ENCODE data around the gene GTF2A1L.
"Not testable (repeated sequence)": the region's sequence is repeated elsewhere in the genome, so short reads cannot be mapped to it uniquely, and the experiment has no call there.

The GTF2A1L gene, protein sequence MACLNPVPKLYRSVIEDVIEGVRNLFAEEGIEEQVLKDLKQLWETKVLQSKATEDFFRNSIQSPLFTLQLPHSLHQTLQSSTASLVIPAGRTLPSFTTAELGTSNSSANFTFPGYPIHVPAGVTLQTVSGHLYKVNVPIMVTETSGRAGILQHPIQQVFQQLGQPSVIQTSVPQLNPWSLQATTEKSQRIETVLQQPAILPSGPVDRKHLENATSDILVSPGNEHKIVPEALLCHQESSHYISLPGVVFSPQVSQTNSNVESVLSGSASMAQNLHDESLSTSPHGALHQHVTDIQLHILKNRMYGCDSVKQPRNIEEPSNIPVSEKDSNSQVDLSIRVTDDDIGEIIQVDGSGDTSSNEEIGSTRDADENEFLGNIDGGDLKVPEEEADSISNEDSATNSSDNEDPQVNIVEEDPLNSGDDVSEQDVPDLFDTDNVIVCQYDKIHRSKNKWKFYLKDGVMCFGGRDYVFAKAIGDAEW

DNA sequence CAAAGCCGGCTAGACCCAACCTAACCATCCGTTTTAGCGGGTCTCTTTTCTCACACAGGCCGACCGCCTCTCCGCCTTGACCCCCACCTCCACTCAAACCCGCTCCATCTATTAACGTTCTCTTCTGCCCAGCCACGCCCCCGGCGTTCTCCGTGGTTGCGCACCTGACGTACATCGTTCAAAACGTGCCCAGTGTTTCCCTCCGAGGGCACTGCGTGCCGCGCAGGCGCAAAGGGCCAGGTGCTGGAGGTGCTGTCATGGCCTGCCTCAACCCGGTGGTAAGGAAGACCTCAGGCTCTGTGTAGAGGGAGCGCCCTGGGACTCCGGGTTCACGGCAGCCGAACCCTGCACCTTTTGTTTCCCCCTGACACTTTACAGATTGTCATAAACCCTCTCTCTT lies at the start of gene GTF2A1L:
TSS of gene GTF2A1L (plus strand) at position 239 of the 400 bp plus-strand sequence. CDS start at position 258, 19 bp downstream.
- DNase-seq = no peak

DNA sequence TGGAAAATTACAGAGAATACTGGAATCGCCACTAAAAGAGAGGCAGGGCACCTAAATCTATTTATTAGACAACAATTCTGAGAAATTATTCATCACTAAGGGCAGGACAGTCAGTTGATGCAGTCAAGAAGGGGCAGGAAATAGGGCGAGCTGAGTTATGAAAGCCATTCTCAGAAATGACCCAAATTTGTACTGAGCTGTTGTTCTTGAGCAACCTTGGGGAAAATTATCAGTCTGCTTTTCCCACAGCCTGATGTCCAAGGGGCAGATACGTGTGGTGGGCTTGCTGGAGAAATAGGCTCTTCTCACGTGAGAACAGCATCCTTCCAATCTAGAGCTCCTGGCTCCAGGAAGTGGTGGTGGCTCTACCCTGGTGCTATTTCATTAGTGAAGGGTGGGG lies 49.1 kb upstream of the GTF2A1L start:
- DNase-seq = no peak

DNA sequence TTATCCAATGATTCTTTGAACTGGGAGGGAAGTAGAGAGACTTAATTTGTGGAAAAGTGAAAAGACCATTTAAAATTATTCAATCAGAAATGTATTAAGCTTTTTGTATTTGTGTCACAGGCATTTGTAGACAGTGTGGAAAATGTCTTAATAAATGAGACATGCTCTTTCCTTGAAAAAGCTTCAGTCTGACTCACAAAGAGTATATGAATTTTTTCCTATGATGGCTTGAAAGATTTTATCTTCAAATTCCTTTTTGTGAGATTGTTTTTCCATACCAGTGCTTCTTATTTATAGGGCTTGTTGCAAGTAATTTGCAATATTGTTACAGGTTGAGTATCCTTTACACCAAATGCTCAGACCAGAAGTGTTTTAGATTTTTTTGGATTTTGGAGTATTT lies 48.2 kb upstream of the GTF2A1L start:
- DNase-seq = no peak

DNA sequence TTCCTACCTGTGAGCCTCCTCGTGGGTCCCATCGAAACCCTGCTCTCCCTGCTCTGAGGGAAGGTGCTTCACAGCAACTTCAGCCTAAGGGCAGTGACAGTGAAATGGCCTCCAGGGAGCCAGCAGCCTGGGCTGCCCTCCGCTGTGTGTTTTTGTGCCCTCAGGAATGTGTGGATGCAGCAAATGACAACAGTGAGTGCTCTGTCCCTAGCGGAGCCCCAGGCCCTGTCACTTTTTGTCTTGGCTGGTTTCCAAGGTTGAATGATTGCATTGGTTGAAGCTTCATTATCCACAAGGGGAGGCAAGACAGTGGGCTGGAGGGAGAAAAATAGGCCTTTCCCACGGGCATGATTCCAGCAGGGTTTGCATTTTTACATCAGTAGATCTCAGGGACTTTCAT lies 44.8 kb upstream of the GTF2A1L start:
- no peak for DNase-seq

DNA sequence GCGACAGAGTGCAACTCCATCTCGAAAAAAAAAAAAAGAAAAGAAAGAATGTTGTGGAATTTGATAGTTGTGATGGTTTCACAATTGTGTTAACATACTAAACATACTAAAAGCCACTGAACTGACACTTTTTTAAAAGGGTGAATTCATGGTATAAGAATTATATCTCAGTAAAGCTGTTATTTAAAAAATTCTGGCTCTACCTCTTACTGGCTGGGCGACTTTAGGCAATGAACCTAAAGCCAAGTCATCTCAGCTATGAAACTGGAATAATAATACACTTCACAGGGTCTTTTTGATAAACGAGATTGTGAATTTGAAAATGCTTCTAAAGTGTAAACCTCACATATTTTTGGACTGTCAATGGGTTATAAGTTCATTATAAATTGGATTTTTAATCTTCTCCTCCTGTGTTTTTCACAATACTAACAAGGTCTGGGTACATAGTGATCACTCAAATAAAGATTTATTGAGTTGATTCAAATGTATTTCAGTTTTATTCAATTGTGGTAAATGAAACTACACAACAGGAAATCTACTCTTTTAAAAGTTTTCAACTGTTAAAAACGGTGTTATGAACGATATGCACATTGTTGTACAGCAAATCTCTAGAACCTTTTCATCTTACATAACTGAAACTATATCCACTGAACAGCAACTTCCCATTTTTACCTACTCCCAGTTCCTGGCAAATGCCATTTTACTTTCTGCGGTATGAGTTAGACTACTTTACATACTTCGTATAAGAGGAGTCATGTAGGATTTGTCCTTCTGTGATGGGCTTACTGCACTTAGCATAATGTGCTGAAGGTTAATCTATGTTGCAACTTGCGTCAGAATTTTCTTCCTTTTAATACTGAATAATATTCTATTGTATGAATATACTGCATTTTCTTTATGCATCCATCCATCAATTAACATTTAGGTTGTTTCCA lies 43.0 kb upstream of the GTF2A1L start:
- DNase-seq = no peak

DNA sequence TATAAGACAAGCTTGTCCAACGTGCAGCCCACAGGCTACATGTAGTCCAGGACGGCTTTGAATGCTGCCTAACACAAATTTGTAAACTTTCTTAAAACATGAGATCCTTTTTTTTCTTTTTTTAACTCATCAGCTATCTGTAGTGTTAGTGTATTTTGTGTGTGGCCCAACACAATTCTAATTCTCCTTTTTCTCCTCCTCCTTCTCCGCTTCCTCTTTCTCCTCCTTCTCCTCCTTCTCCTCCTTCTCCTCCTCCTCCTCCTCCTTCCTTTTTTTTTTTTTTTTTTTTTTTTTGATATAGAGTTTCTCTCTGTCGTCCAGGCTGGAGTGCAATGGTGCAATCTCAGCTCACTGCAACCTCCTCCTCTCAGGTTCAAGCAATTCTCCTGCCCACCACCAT lies 39.3 kb upstream of the GTF2A1L start:
- no peak for DNase-seq

DNA sequence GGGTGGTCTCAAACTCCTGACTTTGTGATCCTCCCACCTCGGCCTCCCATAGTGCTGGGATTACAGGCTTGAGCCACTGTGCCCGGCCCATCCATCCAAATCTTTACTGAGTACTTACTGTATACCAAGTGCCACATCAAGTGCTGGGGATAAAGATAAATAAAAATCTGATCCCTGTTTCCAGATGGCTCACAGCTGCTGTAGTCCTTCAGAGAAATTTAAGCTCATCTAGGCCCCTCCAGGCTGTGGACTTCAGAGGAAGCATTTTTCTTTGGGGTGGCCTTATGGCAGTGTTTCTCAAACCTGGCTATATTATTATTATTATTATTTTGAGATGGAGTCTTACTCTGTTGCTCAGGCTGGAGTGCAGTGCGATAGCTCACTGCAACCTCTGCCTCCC lies 33.7 kb upstream of the GTF2A1L start:
- DNase-seq = no peak

DNA sequence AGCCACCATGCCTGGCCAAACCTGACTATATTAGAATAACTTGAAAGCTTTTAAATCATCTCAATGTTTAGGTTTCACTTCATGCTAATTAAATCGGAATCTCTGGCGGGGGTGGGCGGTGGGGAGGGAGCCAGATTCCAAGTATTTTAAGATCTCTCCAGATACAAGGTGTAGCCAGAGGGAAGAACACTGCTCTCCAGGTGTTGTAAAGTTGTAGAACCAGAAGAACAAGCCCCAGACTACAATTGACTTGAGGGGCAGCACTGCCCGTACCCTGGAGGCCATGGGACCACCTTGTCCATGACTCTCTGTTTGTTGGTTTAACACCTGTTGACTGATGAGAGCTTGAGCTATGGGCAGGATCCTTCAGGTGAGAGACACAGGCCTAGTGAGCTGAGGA lies 33.1 kb upstream of the GTF2A1L start:
- DNase-seq = no peak

DNA sequence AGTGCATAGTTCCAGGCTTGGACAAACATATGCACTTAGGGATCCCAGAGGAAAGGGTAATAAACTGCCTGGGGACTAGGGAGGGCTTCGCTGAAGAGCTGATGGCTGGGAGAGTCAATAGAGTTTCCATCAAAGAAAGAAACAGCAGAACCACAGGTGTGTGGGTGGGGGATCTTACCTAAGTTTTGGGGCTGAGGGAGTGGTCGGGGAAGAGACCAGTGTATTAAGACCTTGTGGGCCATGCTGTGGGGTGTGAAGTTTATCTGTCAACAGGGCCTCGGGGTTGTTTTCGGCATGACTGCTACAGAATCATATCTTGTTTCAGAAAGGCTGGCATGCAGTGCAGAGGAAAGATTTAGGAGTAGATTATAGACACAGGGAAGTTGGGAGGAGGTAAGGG lies 31.2 kb upstream of the GTF2A1L start:
- no peak for DNase-seq

DNA sequence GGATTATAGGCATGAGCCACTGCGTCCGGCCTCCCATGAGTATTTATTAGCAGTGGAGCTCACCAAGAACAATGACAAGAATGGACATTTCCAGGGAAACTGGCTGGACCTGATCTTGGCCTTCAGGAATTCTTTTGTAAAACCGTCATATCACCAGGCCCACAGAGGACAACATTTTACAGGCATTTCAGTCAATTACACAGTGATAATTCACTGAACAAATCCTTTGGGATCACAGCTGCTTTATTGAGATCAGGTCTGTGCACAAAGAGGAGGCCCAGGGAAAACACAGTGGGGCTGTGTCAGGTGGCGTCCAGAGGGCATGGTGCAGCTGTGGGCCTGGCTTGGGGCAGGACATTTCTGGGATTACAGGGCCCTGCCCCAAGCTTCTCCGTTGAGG lies 30.1 kb upstream of the GTF2A1L start:
- DNase-seq = peak; percentile 38

DNA sequence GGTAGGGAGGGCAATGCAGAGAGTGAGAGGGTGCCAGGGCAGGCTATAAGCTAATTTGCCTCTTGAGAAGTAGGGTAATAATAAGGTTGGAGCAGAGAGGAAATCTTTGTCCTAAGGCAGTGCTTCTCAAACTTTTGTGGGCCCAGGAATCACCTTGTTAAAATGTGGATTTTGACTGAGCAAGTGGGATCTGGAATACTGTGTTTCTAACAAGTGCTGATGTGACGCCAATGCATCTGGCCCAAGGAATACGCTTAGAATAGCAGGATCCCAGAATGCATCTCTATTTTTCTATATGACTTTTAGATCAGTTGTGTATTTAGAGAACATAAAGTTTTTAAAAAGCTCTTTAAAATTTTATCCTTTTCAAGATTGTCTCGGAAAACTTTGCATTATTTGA lies 29.7 kb upstream of the GTF2A1L start:
- no peak for DNase-seq

DNA sequence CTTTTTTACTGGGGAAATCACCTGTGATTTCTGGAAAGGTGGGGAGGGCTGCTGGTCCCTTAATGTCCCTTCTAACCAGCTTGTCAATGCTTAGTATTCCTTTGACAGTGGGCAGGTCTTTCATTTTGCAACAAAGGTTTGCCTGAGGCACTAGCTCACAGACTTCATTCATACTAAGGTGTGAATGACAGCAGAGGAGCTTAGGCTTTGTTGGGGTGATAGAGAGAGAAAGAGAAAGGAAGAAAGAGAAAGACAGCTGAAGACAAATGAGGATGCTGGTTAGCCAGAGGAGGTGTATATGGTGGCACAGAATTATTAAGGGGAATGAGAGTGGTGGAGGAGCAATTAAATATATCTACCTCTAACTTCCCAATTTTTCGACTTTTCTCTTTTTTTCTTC lies 28.9 kb upstream of the GTF2A1L start:
- no peak for DNase-seq

DNA sequence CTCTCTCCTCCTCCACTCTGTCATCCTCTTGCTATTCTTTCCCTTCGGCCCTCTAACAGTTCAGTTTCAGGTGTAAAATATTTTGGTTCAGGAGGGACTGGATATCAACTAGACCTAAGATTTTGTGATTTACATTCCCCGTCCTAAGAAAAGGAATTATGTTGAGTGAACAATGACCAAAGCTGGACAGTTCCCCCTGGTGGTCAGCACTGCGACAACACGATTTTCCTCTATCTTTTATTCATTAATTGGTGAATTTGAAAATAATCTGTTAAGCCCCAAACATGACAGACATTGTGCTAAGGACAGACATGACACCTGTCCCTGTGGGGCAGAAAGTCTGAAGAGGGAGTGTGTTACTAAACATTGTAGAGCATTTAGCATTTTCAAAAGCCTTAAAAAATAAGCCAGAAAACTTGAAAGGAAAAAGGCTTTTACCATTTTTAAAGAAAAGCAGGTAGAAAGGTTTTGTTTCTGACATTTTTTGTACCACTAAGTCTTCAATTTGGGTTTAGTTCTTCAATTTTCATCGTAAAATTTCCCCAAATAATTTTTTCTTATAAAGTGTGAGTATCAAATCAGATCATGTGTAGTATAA lies 28.4 kb upstream of the GTF2A1L start:
- peak; percentile 53 for DNase-seq

DNA sequence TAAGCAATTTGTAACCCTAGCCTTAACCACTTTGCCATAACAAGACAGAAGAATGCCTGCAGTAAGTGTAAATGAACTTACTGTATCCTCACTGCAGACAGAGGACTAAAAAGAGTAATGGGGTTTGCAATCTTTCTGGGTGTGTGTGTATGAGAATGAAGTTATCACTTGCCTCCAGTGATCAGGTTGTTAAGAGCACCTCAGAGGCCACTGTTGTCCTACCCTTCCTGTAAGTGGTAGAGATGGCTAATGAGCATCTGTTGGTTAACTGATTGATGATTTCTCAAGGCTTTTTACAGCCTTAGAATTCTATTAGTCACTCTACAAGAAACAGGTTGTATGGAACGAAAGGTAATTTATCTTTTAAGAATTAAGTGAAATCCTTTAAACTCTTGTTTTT lies 27.6 kb upstream of the GTF2A1L start:
- no peak for DNase-seq

DNA sequence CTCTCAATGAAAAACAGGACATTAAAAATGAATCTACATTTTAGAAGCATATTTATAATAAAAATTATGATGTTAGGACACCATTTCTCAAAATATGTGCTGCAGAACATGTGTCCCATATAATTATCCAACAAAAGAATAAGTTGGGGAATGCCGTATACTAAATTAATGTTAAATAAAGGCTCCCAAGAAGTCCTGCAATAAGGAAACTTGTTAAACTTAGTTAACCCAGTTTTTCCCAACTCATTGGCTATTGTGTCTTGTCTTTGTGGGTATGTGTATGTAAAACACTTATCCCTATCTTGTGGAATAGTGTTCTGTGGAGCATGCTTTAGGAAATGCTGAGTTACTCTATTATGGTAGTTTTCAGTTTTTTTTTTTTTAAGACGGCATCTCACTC lies 25.6 kb upstream of the GTF2A1L start:
- no peak for DNase-seq

DNA sequence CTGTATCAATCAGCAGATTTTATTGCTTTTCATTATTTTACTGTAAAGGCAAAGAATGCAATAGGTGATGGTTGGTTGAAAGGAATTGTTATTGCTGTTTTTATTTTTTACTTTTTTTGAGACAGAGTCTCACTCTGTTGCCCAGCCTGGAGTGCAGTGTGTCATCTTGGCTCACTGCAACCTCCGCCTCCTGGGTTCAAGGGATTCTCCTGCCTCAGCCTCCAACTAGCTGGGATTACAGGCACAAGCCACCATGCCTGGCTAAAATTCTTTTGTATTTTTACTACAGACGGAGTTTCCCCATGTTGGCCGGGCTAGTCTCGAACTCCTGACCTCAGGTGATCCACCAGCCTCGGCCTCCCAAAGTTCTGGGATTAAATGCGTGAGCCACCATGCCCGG lies 20.9 kb upstream of the GTF2A1L start:
- not testable (repeated sequence) for DNase-seq

DNA sequence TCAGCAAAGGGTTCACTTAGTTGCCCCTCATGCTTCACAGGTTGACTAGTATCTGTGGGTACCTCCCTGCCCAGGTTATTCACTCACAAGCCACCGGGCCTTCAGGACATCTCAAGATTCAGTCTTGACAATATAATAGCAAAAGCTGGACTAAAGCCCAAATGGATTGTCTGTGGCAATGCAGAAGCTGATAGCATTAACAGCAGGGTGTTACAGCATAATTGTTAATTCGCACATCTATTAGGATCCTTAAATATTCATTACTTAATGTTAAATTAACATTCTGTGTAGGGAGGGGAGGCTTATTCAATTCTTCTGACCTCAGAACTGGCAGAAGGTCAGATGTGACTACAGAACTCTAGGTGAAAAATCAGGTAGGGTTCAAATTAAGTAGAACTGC lies 20.2 kb upstream of the GTF2A1L start:
- DNase-seq = no peak

DNA sequence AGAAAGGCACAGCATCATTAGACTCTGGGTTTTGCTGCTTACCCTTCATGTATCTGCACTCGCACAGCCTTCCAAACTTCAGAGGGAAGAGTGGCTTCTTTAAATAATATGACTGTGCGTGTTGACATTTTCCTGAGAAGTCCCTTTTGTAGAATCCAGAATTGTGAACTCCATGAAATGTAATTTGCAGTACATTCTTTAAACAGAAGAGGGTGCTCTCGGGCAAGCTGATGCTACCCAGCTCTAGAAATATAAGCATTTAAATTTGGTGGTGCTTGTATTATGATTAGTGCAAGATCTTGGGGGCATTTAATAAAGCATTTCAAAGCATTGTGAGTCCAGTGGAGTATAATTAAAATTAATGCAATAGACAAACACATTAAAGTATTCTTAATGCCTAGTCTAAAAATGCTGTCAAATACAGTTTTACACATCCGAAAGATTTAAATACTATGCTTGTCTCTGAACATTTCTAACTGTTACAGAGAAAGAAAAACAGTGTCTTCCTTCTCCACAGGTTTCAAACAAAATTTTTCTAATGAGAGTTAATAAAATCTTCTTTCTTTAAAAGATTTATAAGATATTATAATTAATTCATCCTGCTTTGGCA lies 17.3 kb upstream of the GTF2A1L start:
- no peak for DNase-seq

DNA sequence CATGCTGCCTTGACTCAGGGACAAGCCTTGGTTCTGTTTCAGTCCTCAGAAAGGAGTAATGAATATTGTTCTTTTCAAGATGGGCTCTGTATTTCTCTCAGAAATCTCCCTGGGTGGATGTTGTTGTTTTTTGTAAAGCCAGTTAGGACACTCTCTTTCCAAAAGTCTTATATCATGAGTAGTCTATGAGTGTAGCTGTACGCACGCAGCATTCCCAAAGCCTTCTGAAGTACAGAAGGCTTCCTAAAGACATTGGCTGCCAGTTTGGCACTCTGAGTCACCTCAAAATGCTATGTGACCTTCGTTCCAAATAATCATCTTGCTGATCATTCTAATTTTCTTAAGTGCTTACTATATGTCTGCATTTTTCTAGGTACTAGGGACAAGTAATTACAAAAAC lies 16.7 kb upstream of the GTF2A1L start:
- no peak for DNase-seq

DNA sequence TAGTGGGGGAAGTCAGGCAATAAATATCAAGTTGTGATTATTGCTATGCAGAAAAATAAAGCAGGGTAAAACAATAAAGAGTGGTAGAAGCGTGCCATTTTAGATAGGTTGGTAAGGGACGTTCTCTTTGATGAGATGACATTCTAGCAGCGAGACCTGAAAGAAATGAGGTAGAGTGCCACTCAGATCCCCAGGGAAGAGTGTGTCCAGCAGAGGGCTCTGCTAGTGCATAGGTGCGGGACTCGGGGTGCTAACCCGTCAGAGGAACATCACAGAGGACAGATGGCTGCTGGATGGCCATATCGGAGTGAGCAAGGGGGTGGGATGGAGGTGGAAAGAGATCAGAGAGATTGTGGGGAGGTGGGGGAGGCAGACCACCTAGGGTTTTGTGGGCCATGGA lies 16.3 kb upstream of the GTF2A1L start:
- DNase-seq = no peak

DNA sequence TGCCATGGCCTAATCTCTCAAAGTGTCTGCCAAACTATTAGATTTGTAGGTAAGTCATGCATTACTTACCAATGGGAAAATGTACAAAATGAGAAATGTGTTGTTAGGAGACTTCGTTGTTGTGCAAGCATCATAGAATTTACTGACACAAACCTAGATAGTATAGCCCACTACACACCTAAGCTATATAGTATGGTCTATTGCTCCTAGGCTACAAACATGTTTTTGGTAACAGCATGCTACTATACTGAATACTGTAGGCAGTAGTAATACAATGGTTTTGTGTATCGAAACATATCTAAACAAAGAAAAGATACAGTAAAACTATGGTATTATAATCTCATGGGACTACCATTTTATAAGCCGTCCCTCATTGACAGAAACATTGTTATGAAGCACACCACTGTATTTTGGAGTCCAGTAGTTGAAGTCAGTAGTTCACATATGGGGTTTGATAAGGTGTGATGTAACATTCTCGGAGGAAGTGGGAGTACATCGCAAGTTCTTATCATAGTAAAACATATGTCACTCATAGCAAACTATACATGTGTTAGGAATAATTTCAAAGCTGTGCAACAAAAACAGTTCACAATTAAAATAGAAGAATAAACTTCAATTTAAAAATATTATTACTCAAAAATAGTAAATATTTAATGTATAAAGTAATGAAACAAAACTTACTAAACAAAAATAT lies 12.0 kb upstream of the GTF2A1L start:
- DNase-seq = no peak

DNA sequence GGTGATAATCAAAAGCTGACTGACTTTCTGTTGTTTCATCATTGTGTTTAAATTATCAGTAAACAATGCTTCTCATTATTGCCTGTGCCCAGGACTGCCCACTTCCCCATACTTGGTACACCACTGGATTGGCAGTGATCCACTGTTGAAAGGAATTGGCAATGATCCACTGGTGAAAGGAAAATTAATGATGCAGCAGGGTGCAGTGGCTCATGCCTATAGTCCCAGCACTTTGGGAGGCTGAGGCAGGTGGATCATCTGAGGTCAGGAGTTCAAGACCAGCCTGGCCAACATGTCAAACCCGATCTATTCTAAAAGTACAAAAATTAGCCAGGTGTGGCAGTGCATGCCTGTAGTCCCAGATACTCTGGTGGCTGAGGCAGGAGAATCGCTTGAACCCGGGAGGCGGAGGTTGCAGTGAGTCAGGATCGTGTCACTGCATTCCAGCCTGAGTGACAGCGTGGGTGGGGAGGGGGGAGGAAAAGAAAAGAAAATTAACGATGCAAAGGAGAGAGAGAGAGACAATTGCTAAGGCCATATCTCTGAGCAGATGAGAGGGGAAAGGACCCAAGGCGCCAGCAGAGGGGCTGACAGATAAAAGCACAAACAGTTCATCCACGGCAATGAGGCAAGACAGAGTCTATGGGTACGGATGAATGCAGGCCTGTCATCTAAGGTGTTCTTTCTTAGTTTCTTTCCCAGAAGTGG lies 10.2 kb upstream of the GTF2A1L start:
- DNase-seq = no peak
